Measurements from ENCODE around the gene MAPKAPK3.

MAPKAPK3 gene

DNA sequence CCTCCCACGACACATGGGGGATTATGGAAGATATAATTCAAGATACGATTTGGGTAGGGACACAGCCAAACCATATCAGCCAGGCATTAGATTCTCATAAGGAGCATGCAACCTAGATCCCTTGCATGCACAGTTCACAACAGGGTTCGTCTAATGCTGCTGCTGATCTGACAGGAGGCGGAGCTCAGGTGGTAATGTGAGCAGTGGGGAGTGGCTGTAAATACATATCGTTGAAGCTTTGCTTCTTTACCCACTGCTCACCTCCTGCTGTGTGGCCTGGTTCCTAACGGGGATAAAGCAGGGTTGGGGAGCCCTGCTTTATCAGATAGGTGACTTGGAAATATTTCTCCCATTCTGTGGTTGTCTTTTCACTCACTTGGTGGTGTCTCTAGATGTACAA is 72.6 kb downstream of the MAPKAPK3 start:
- no peak for DNase-seq (ENCODE audit: low read depth in 2 of 2)

DNA sequence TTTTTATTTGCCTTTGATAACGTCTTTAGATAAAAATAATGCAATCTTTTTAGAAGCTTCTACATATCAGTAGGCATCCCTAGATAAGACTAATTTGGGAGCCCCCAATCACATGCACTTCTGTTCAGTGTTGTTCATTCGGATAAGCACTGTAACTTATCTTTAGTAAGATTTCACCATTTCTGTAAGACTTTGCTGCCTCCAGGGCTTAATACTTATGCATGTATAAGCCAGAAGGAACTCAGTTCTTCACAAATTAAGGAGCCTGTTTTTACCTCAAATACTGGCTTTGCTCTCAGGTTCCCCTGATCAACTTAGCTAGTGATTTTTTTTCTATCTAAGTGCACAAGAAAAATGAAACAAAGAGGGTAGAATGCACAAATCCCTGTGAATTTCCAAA is 78.1 kb downstream of the MAPKAPK3 start:
- no peak for DNase-seq (ENCODE audit: low read depth in 2 of 2)

DNA sequence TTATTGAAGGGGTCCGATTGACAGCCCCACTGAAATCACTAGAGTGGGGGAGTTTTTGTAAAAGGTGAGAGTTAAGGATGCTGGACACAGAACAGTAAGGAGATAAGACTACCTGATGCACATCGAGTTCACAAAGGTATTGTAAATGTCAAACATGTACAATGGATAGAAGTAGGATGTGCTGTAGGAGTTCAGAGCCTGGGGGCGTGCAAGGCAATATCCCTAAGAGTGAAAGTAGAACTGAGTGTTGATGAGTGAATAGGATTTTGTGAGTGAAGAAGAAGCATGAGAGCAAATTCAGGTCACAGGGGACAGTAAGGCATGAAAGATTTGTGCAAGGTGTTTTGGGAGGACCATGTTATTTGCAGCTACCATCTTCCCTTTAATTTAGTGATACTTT is 79.3 kb downstream of the MAPKAPK3 start:
- no peak for DNase-seq (ENCODE audit: low read depth in 2 of 2)

DNA sequence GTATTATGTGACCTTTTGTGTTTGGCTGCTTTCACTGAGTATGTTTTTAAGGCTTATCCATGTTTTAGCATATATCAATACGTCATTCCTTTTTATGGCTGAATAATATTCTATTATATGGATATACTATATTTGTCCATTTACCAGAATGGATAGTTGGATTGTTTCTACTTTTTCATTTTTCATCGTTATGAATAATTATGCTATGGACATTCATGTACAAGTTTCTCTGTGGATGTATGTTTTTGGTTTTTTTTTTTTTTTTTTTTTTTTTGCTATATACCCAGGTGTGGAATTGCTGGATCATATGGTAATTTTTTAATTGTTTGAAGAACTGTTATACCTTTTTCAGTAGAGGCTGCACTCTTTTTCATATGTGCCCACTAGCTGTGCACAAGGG is 81.3 kb downstream of the MAPKAPK3 start:
- no peak for DNase-seq (ENCODE audit: low read depth in 2 of 2)
